GM23248 (cell line): ENCODE results near the gene CDA. TPM values are rescaled to one million over a fixed set of nuclear protein-coding genes. Genes with fewer than 3 reads are reported as not detected.
A peak's percentile ranks its signal among the peaks of the same experiment; 100 is the strongest.

ENCODE experiments used
- DNase-seq: peaks from one replicate; pipeline ENCODE4 v3.0.0-alpha.2; 2015
- H2AFZ ChIP-seq: fragments of 200-600 bp; sonication (generic); 2 replicates; pipeline ENCODE4 v1.6.1; 2016; ENCODE audit warnings: antibody characterized with exemption
- H3F3A ChIP-seq: fragments of 200-600 bp; sonication (generic); 2 replicates; pipeline ENCODE4 v1.6.1; 2016; ENCODE audit warnings: mild to moderate bottlenecking, antibody characterized with exemption, mixed run types; ENCODE audit not compliant: insufficient read depth
- H3K27ac ChIP-seq: fragments of 200-600 bp; sonication (generic); 2 replicates; pipeline ENCODE4 v1.5.1; 2016; ENCODE audit warnings: mild to moderate bottlenecking
- H3K27me3 ChIP-seq: fragments of 200-600 bp; sonication (generic); replicated peaks from 2 replicates; pipeline ENCODE4 v1.6.1; 2016; ENCODE audit warnings: mild to moderate bottlenecking; ENCODE audit not compliant: insufficient read depth
- H3K36me3 ChIP-seq: fragments of 200-600 bp; sonication (generic); 2 replicates; pipeline ENCODE4 v1.6.1; 2016; ENCODE audit warnings: low read depth, mild to moderate bottlenecking
- H3K4me1 ChIP-seq: fragments of 200-600 bp; sonication (generic); 2 replicates; pipeline ENCODE4 v1.6.1; 2016; ENCODE audit warnings: mild to moderate bottlenecking; ENCODE audit not compliant: insufficient read depth
- H3K4me2 ChIP-seq: fragments of 200-600 bp; sonication (generic); one replicate; pipeline ENCODE4 v1.6.1; 2016; ENCODE audit warnings: mild to moderate bottlenecking; ENCODE audit not compliant: unreplicated experiment
- H3K4me3 ChIP-seq: fragments of 200-600 bp; sonication (generic); 2 replicates; pipeline ENCODE4 v1.5.1; 2016; ENCODE audit warnings: mild to moderate bottlenecking
- H3K79me2 ChIP-seq: fragments of 200-600 bp; sonication (generic); 2 replicates; pipeline ENCODE4 v1.6.1; 2016; ENCODE audit warnings: mild to moderate bottlenecking; ENCODE audit not compliant: insufficient read depth
- H3K9ac ChIP-seq: fragments of 200-600 bp; sonication (generic); 2 replicates; pipeline ENCODE4 v1.6.1; 2016; ENCODE audit warnings: mild to moderate bottlenecking
- H3K9me2 ChIP-seq: fragments of 200-600 bp; sonication (generic); 2 replicates; pipeline ENCODE4 v1.6.1; 2016; ENCODE audit warnings: mixed run types, mild to moderate bottlenecking, moderate library complexity; ENCODE audit not compliant: insufficient read depth
- H3K9me3 ChIP-seq: fragments of 200-600 bp; sonication (generic); one replicate; pipeline ENCODE4 v1.6.1; 2017; ENCODE audit warnings: low read depth
- H4K20me1 ChIP-seq: fragments of 200-600 bp; sonication (generic); 2 replicates; pipeline ENCODE4 v1.6.0; 2016; ENCODE audit not compliant: insufficient read depth
- EZH2 ChIP-seq: fragments of 200-600 bp; sonication (generic); IDR thresholded peaks from 2 replicates; pipeline ENCODE4 v1.6.1; 2018; ENCODE audit warnings: antibody characterized with exemption, mild to moderate bottlenecking; ENCODE audit not compliant: insufficient read depth, poor library complexity, severe bottlenecking
- WGBS, 2 experiments: methylation state at CpG; one replicate each; pipeline ENCODE4 v1.1.6; 2015 to 2017; ENCODE audit warnings: low lambda C conversion rate in 2 of 2, low coverage in 1 of 2; ENCODE audit errors: missing lambda C conversion rate in 2 of 2; 5-methylcytosine and 5-hydroxymethylcytosine counted together
- in situ Hi-C: fragments of 300-500 bp; cut with MboI; formaldehyde crosslinking; loops from 2 replicates; pipeline ENCODE4 v1.15.0; 2020
- polyA plus RNA-seq: library from polyadenylated mRNA; unstranded; fragments of >200 nt; fragmentation: Nextera tagmentation; extraction: Ambion mirVana; gene quantifications from 2 replicates; pipeline ENCODE4 v1.2.1, GENCODE V29; 2016
- total RNA-seq: library from RNA; depleted of rRNA; stranded (reverse); fragments of >200 nt; shearing (Covaris generic); gene quantifications from 2 replicates; pipeline ENCODE4 v1.2.3, GENCODE V29; 2014; rRNA removed

Gene CDA
- total and polyA plus RNA-seq, 2 experiments from 2014 or later = 3.0 to 9.6 TPM

- no peaks in the 10 kb centered on the region for H3K27me3 ChIP-seq
- H3F3A ChIP-seq = no peaks in the 10 kb centered on the region
- in situ Hi-C loops = no loop called here
- H3K4me3 ChIP-seq = no peak overlapping the region
- no peaks in the 10 kb centered on the region for H3K9me3 ChIP-seq
- no peaks in the 10 kb centered on the region for H3K79me2 ChIP-seq
- H3K36me3 ChIP-seq = no peaks in the 10 kb centered on the region
- peak overlapping the region; percentile 26; the same call in 1 of the 2 replicates for H2AFZ ChIP-seq
- no peaks in the 10 kb centered on the region for H4K20me1 ChIP-seq
- no peaks in the 10 kb centered on the region for H3K4me1 ChIP-seq
- no peak overlapping the region for H3K27ac ChIP-seq
- 92 to 100% methylated on average over 1 of the region's 1 CpG for WGBS, 2 experiments
- TF ChIP-seq EZH2 = no peak
- no peak overlapping the region for H3K9ac ChIP-seq
- no peaks in the 10 kb centered on the region for H3K9me2 ChIP-seq
- DNase-seq = peak; percentile 20
- no peak overlapping the region for H3K4me2 ChIP-seq
These were observed 77.9 kb downstream of the CDA start for GRCh38 chr1:20666804-20667203.

Other genes with a start within 250 kb of the CDA start
- 37.6 and 38.2 TPM in 2 replicates for gene CAMK2N1, start 102.9 kb upstream of the CDA start, total RNA-seq
- 28.6 and 28.8 TPM in 2 replicates for gene CAMK2N1, start 102.9 kb upstream of the CDA start, polyA plus RNA-seq
- 36.8 and 50.7 TPM in 2 replicates for gene MUL1, start 80.9 kb upstream of the CDA start, total RNA-seq
- gene MUL1, start 80.9 kb upstream of the CDA start, polyA plus RNA-seq = 50.6 and 51.0 TPM in 2 replicates
- gene FAM43B, start 36.5 kb upstream of the CDA start, total RNA-seq = 0.11 TPM in 1 of 2 replicates, not detected in the other
- gene FAM43B, start 36.5 kb upstream of the CDA start, polyA plus RNA-seq = 0.31 and 0.52 TPM in 2 replicates
- 141 and 151 TPM in 2 replicates for gene PINK1, start 44.4 kb downstream of the CDA start, total RNA-seq
- gene PINK1, start 44.4 kb downstream of the CDA start, polyA plus RNA-seq = 102 and 104 TPM in 2 replicates
- 354 and 356 TPM in 2 replicates for gene DDOST, start 72.3 kb downstream of the CDA start, total RNA-seq
- 348 and 359 TPM in 2 replicates for gene DDOST, start 72.3 kb downstream of the CDA start, polyA plus RNA-seq
- 0.11 TPM in 1 of 2 replicates, not detected in the other for gene KIF17, start 128.9 kb downstream of the CDA start, total RNA-seq
- 0.10 and 0.31 TPM in 2 replicates for gene KIF17, start 128.9 kb downstream of the CDA start, polyA plus RNA-seq
- gene SH2D5, start 143.6 kb downstream of the CDA start, total RNA-seq = 1.0 and 1.4 TPM in 2 replicates
- gene SH2D5, start 143.6 kb downstream of the CDA start, polyA plus RNA-seq = 0.43 and 1.1 TPM in 2 replicates
- 141 and 151 TPM in 2 replicates for gene HP1BP3, start 198.2 kb downstream of the CDA start, total RNA-seq
- 129 and 138 TPM in 2 replicates for gene HP1BP3, start 198.2 kb downstream of the CDA start, polyA plus RNA-seq